ENCODE measurements around the gene CREB3. TPM values are rescaled to one million over a fixed set of nuclear protein-coding genes. Genes with fewer than 3 reads are reported as not detected.

CREB3 gene
- total and polyA plus RNA-seq, 2 donors from 2014 or later, result 40.5 to 52.0 TPM

DNA sequence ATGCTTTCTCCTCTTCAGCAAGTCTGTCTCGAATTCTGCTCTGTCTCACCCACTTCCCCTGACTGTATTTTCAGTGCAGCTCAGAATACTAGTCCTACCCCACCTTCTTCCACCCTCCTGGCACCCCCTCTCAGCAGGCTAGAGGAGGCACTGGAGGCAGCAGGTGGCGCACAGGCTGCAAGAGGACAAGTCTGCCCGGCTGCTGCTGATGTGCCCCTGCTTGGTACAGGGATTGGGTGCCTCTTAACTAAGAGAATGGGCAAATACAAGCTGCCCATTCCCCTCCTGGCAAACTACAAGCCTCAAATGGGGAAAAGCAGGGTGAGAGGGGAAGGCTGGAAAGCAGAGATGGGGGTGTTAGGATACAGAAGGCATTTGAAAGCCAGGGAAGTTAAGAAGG, 5.5 kb upstream of the CREB3 start:
- TF ChIP-seq, protein P1, sequence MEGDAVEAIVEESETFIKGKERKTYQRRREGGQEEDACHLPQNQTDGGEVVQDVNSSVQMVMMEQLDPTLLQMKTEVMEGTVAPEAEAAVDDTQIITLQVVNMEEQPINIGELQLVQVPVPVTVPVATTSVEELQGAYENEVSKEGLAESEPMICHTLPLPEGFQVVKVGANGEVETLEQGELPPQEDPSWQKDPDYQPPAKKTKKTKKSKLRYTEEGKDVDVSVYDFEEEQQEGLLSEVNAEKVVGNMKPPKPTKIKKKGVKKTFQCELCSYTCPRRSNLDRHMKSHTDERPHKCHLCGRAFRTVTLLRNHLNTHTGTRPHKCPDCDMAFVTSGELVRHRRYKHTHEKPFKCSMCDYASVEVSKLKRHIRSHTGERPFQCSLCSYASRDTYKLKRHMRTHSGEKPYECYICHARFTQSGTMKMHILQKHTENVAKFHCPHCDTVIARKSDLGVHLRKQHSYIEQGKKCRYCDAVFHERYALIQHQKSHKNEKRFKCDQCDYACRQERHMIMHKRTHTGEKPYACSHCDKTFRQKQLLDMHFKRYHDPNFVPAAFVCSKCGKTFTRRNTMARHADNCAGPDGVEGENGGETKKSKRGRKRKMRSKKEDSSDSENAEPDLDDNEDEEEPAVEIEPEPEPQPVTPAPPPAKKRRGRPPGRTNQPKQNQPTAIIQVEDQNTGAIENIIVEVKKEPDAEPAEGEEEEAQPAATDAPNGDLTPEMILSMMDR (IDR thresholded peaks at IDR 0.05; ENCODE audit: borderline replicate concordance, extremely low read depth, insufficient read depth), result peak; percentile 10
- Histone ChIP-seq H3K4me3 (ENCODE audit: low read length in 3 of 3) (peak overlapping the region in 1 of 3 donors; percentile 55), H3K27ac (ENCODE audit: low read depth in 2 of 2, low read length in 2 of 2) (peak overlapping the region; percentile 71 to 88), H3K9me3 (ENCODE audit: control insufficient read depth in 2 of 3, insufficient read depth in 1 of 3, low read length in 3 of 3) (no peaks in the 10 kb centered on the region), H3K27me3 (ENCODE audit: control insufficient read depth, insufficient read depth, low read length) (no peaks in the 10 kb centered on the region), H3K4me1 (ENCODE audit: control insufficient read depth in 2 of 3, insufficient read depth in 2 of 3, low read depth in 1 of 3, low read length in 3 of 3) (peaks cover 8 to 50% (median 45%) of the 10 kb centered on the region in 3 donors), H3K36me3 (ENCODE audit: control insufficient read depth in 2 of 3, insufficient read depth in 3 of 3, low read length in 3 of 3) (peaks cover 16 to 33% (median 24%) of the 10 kb centered on the region in 3 donors), H3K9ac (ENCODE audit: low read length in 3 of 3) (peak overlapping the region in 1 of 3 donors; percentile 63)
- DNase-seq, result peak in 1 of 5 donors; percentile 38
- FAIRE-seq, result no peak
- intact Hi-C loops (cut with DNase I), result no loop called here

GRCh38 chr9:35727676-35728040, 4.8 kb upstream of the CREB3 start:
- Histone ChIP-seq H3K27ac (ENCODE audit: low read depth in 2 of 2, low read length in 2 of 2) (peak overlapping the region; percentile 71 to 88), H3K4me3 (ENCODE audit: low read length in 3 of 3) (peak overlapping the region in 2 of 3 donors; percentile 40 to 55), H3K9me3 (ENCODE audit: control insufficient read depth in 2 of 3, insufficient read depth in 1 of 3, low read length in 3 of 3) (no peaks in the 10 kb centered on the region), H3K9ac (ENCODE audit: low read length in 3 of 3) (peak overlapping the region in 1 of 3 donors; percentile 63), H3K27me3 (ENCODE audit: control insufficient read depth, insufficient read depth, low read length) (no peaks in the 10 kb centered on the region), H3K4me1 (ENCODE audit: control insufficient read depth in 2 of 3, insufficient read depth in 2 of 3, low read depth in 1 of 3, low read length in 3 of 3) (peaks cover 8 to 50% (median 45%) of the 10 kb centered on the region in 3 donors), H3K36me3 (ENCODE audit: control insufficient read depth in 2 of 3, insufficient read depth in 3 of 3, low read length in 3 of 3) (peaks cover 9 to 26% (median 17%) of the 10 kb centered on the region in 3 donors)
- TF ChIP-seq, protein P1 (IDR thresholded peaks at IDR 0.05; ENCODE audit: borderline replicate concordance, extremely low read depth, insufficient read depth), result no peak
- DNase-seq (no peak), FAIRE-seq (no peak)
- intact Hi-C loops (cut with DNase I), result no loop called here

- TF ChIP-seq, protein P1 (IDR thresholded peaks at IDR 0.05; ENCODE audit: borderline replicate concordance, extremely low read depth, insufficient read depth), result no peak
These were observed 4.2 kb upstream of the CREB3 start for GRCh38 chr9:35728041-35728971.

More at GRCh38 chr9:35728041-35728971, 4.2 kb upstream of the CREB3 start:
- H3K27me3 ChIP-seq (ENCODE audit: control insufficient read depth, insufficient read depth, low read length), result no peaks in the 10 kb centered on the region
- intact Hi-C loops (cut with DNase I), result no loop called here
- H3K27ac ChIP-seq (ENCODE audit: low read depth in 2 of 2, low read length in 2 of 2), result peak overlapping the region; percentile 71 to 88
- H3K4me1 ChIP-seq (ENCODE audit: control insufficient read depth in 2 of 3, insufficient read depth in 2 of 3, low read depth in 1 of 3, low read length in 3 of 3), result peaks cover 8 to 54% (median 51%) of the 10 kb centered on the region in 3 donors
- H3K36me3 ChIP-seq (ENCODE audit: control insufficient read depth in 2 of 3, insufficient read depth in 3 of 3, low read length in 3 of 3), result peaks cover 8 to 21% (median 15%) of the 10 kb centered on the region in 3 donors
- peak overlapping the region; percentile 23 to 55 (median 53) for H3K4me3 ChIP-seq (ENCODE audit: low read length in 3 of 3)
- no peaks in the 10 kb centered on the region for H3K9me3 ChIP-seq (ENCODE audit: control insufficient read depth in 2 of 3, insufficient read depth in 1 of 3, low read length in 3 of 3)
- DNase-seq (peak; percentile 71 to 93 (median 85)), FAIRE-seq (no peak)
- peak overlapping the region in 1 of 3 donors; percentile 63 for H3K9ac ChIP-seq (ENCODE audit: low read length in 3 of 3)
